Measurements from ENCODE around the gene VAV3.

DNA sequence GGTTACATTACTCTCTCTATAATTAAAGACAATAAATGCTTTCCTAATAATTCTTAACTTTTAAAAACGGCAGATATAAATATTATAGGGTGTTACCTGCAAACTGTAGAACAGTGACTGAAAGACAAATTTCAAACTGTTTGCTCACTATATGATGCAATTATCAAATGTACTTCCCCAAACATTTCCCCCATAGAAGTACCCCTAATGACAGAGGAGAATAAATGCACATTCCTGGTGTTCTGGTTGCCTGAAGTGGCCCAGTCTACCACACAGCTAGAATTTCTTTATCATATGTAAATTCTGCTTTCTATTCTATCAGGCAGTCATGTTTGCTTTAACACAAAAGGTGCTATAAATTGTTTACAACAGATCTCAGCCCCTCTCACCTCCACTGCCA, 70.4 kb downstream of the VAV3 start:
- TF ChIP-seq, protein P1, sequence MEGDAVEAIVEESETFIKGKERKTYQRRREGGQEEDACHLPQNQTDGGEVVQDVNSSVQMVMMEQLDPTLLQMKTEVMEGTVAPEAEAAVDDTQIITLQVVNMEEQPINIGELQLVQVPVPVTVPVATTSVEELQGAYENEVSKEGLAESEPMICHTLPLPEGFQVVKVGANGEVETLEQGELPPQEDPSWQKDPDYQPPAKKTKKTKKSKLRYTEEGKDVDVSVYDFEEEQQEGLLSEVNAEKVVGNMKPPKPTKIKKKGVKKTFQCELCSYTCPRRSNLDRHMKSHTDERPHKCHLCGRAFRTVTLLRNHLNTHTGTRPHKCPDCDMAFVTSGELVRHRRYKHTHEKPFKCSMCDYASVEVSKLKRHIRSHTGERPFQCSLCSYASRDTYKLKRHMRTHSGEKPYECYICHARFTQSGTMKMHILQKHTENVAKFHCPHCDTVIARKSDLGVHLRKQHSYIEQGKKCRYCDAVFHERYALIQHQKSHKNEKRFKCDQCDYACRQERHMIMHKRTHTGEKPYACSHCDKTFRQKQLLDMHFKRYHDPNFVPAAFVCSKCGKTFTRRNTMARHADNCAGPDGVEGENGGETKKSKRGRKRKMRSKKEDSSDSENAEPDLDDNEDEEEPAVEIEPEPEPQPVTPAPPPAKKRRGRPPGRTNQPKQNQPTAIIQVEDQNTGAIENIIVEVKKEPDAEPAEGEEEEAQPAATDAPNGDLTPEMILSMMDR (IDR thresholded peaks at IDR 0.05 in 8 of 11, conservative IDR thresholded peaks at IDR 0.05 in 3 of 11): no peak
- no peak for TF ChIP-seq POLR2A (IDR thresholded peaks at IDR 0.05)

Data from spleen (tissue), 7 donors.